GM23338 (cell line): Measurements from ENCODE around the gene THSD4. TPM values are rescaled to one million over a fixed set of nuclear protein-coding genes. Genes with fewer than 3 reads are reported as not detected.

Experiments used
- ATAC-seq: fragments of 200-7000 bp; cut with Tn5 transposase; 3 replicates; pipeline ENCODE4 v1.9.1; 2020
- DNase-seq: peaks from one replicate; pipeline ENCODE4 v3.0.0-alpha.2; 2015; ENCODE audit warnings: low spot score
- H2AFZ ChIP-seq: fragments of 200-600 bp; sonication (generic); 2 replicates; pipeline ENCODE4 v1.8.0; 2016; ENCODE audit warnings: antibody characterized with exemption, mild to moderate bottlenecking, moderate library complexity
- H3F3A ChIP-seq: fragments of 200-600 bp; sonication (generic); replicated peaks from 2 replicates; pipeline ENCODE4 v1.8.0; 2017; ENCODE audit warnings: antibody characterized with exemption, mixed run types, low read depth
- H3K27ac ChIP-seq: fragments of 200-600 bp; sonication (generic); 2 replicates; pipeline ENCODE4 v1.6.1; 2016; ENCODE audit warnings: low read depth
- H3K27me3 ChIP-seq: fragments of 200-600 bp; sonication (generic); 2 replicates; pipeline ENCODE4 v1.8.0; 2016; ENCODE audit warnings: mild to moderate bottlenecking, mixed run types, moderate library complexity; ENCODE audit not compliant: insufficient read depth
- H3K36me3 ChIP-seq: fragments of 200-600 bp; sonication (generic); 2 replicates; pipeline ENCODE4 v1.8.0; 2016; ENCODE audit warnings: mild to moderate bottlenecking; ENCODE audit not compliant: insufficient read depth
- H3K4me1 ChIP-seq: fragments of 200-600 bp; sonication (generic); 2 replicates; pipeline ENCODE4 v1.8.0; 2016; ENCODE audit warnings: mild to moderate bottlenecking, moderate library complexity; ENCODE audit not compliant: insufficient read depth
- H3K4me2 ChIP-seq: fragments of 200-600 bp; sonication (generic); 2 replicates; pipeline ENCODE4 v1.7.1; 2017; ENCODE audit warnings: mixed run types
- H3K4me3 ChIP-seq: fragments of 200-600 bp; sonication (generic); 2 replicates; pipeline ENCODE4 v1.6.1; 2016; ENCODE audit warnings: mixed run types
- H3K79me2 ChIP-seq: fragments of 200-600 bp; sonication (generic); replicated peaks from 2 replicates; pipeline ENCODE4 v1.8.0; 2017; ENCODE audit warnings: mild to moderate bottlenecking; ENCODE audit not compliant: insufficient read depth
- H3K9me2 ChIP-seq: fragments of 200-600 bp; sonication (generic); 2 replicates; pipeline ENCODE4 v1.8.0; 2017; ENCODE audit not compliant: insufficient read depth
- H4K20me1 ChIP-seq: fragments of 200-600 bp; sonication (generic); replicated peaks from 2 replicates; pipeline ENCODE4 v1.8.0; 2017; ENCODE audit warnings: mild to moderate bottlenecking; ENCODE audit not compliant: insufficient read depth
- H3K27ac Mint-ChIP-seq: 2 replicates; pipeline ENCODE4 v1.8.0; 2020; ENCODE audit warnings: inconsistent platforms, mild to moderate bottlenecking, moderate library complexity, mixed read lengths
- H3K27me3 Mint-ChIP-seq: 3 replicates; pipeline ENCODE4 v1.8.0; 2022; ENCODE audit warnings: low read depth, mild to moderate bottlenecking, moderate library complexity, mixed read lengths, inconsistent platforms; ENCODE audit not compliant: insufficient read depth, poor library complexity
- H3K36me3 Mint-ChIP-seq: 3 replicates; pipeline ENCODE4 v1.8.0; 2021; ENCODE audit warnings: low read depth, mild to moderate bottlenecking, inconsistent platforms, moderate library complexity, mixed read lengths
- H3K4me1 Mint-ChIP-seq: 3 replicates; pipeline ENCODE4 v1.8.0; 2020; ENCODE audit warnings: mild to moderate bottlenecking, inconsistent platforms, mixed read lengths
- H3K4me3 Mint-ChIP-seq: 3 replicates; pipeline ENCODE4 v1.8.0; 2021; ENCODE audit warnings: moderate library complexity, mild to moderate bottlenecking, inconsistent platforms, mixed read lengths
- H3K9me3 Mint-ChIP-seq: 3 replicates; pipeline ENCODE4 v1.8.0; 2020; ENCODE audit warnings: moderate library complexity, mild to moderate bottlenecking, inconsistent platforms, mixed read lengths
- CREB1 ChIP-seq: fragments of 250-450 bp; sonication (Bioruptor Pico); IDR thresholded peaks from 2 replicates; pipeline ENCODE4 v1.5.0; 2020; ENCODE audit warnings: low read depth, mild to moderate bottlenecking, moderate library complexity
- CTCF ChIP-seq, 2 experiments: fragments of 200-600 bp in 1 of 2; sonication (generic) in 1 of 2; conservative IDR thresholded peaks; 2 replicates each; pipeline versions ENCODE4 v1.5.1 to v1.6.1; 2016 to 2017; ENCODE audit warnings: antibody characterized with exemption in 2 of 2, low read depth in 2 of 2, mild to moderate bottlenecking in 2 of 2, moderate library complexity in 1 of 2
- ETS1 ChIP-seq: IDR thresholded peaks from 2 replicates; pipeline ENCODE4 v1.6.1; 2016; ENCODE audit warnings: antibody characterized with exemption
- EZH2 ChIP-seq: fragments of 200-600 bp; sonication (generic); IDR thresholded peaks from one replicate; pipeline ENCODE4 v1.8.0; 2017; ENCODE audit warnings: antibody characterized with exemption, mild to moderate bottlenecking, low read depth; ENCODE audit not compliant: unreplicated experiment
- EZH2phosphoT487 ChIP-seq: fragments of 200-600 bp; sonication (generic); IDR thresholded peaks from one replicate; pipeline ENCODE4 v1.8.1; 2018; ENCODE audit warnings: antibody characterized with exemption; ENCODE audit not compliant: unreplicated experiment
- JUNB ChIP-seq: IDR thresholded peaks from one replicate; pipeline ENCODE4 v1.6.1; 2016; ENCODE audit warnings: antibody characterized with exemption; ENCODE audit not compliant: unreplicated experiment
- NANOG ChIP-seq: IDR thresholded peaks from 2 replicates; pipeline ENCODE4 v1.6.1; 2016; ENCODE audit warnings: antibody characterized with exemption, borderline replicate concordance
- POLR2AphosphoS5 ChIP-seq: IDR thresholded peaks from 2 replicates; pipeline ENCODE4 v1.6.1; 2016; ENCODE audit warnings: antibody characterized with exemption, low read depth
- REST ChIP-seq: IDR thresholded peaks from one replicate; pipeline ENCODE4 v1.6.1; 2018; ENCODE audit warnings: antibody characterized with exemption; ENCODE audit not compliant: unreplicated experiment
- STAT1 ChIP-seq: IDR thresholded peaks from one replicate; pipeline ENCODE4 v1.6.1; 2016; ENCODE audit warnings: antibody characterized with exemption; ENCODE audit not compliant: unreplicated experiment
- ZNF114 ChIP-seq: fragments of 250-450 bp; sonication (Bioruptor Pico); IDR thresholded peaks from 2 replicates; pipeline ENCODE4 v1.5.0; 2020; ENCODE audit warnings: mild to moderate bottlenecking, moderate library complexity
- ZNF331 ChIP-seq: fragments of 250-450 bp; sonication (Bioruptor Pico); IDR thresholded peaks from 2 replicates; pipeline ENCODE4 v1.5.0; 2020; ENCODE audit warnings: low read depth, mild to moderate bottlenecking, moderate library complexity
- ZNF462 ChIP-seq: fragments of 250-450 bp; sonication (Bioruptor Pico); IDR thresholded peaks from 2 replicates; pipeline ENCODE4 v1.5.0; 2020; ENCODE audit warnings: mild to moderate bottlenecking, moderate library complexity
- polyA plus RNA-seq: library from polyadenylated mRNA; unstranded; fragments of >200 nt; fragmentation: Nextera tagmentation; extraction: Ambion mirVana; gene quantifications from 2 replicates; pipeline ENCODE4 v1.2.1, GENCODE V29; 2016
- total RNA-seq: library from RNA; depleted of rRNA; stranded (reverse); fragments of >200 nt; shearing (Covaris generic); gene quantifications from 2 replicates; pipeline ENCODE4 v1.2.3, GENCODE V29; 2014

Gene THSD4
- total and polyA plus RNA-seq, 2 experiments from 2014 or later: 2.0 to 7.4 TPM

DNA sequence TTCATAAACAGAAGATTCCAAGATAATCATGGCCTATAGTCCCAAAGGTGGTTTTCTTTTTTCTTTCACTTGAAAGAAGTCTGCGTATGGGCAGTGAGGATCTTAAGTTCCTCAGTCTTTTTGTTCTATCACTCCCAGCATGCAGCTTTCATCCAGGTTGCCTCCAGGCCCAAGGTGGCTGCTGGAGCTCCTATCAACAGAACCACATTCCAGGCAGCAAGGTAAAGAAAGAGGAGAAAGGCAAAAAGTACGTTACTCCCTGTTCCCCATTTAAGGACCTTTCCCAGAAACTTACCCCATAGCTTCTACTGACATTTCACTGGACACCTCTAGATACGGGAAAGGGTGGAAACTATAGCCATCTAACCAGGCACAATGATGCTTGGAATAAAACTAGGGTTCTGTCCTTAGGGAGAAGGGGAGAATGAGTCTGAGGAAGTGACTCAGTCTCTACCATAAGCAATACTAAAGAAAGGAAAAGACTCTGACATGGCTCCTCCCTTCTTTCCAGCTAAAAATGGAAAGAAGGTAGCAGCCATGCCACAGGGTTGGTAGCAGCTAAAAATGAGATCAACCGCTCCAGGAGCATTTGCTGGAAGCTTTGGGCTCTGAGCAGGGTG is 381.2 kb downstream of the THSD4 start:
- Mint-ChIP-seq H3K27ac (no peak overlapping the region), H3K36me3 (no peaks in the 10 kb centered on the region; the same call in 2 of the 3 replicates), H3K4me3 (no peak overlapping the region), H3K9me3 (0 out of 3 replicates have a peak, but pooled peaks cover 6% of the 10 kb centered on the region), H3K4me1 (no peaks in the 10 kb centered on the region; the same call in 2 of the 3 replicates), H3K27me3 (peaks cover 3% of the 10 kb centered on the region)
- TF ChIP-seq ZNF462 (CRISPR knock-in tag) (no peak), EZH2 (no peak), NANOG (no peak), JUNB (no peak), CREB1 (no peak), STAT1 (no peak), REST (no peak), ZNF114 (CRISPR knock-in tag) (no peak), ETS1 (no peak), ZNF331 (CRISPR knock-in tag) (no peak), EZH2phosphoT487 (no peak), POLR2AphosphoS5 (no peak), CTCF (conservative IDR thresholded peaks at IDR 0.05; ENCODE audit: low read depth in 2 of 2) (no peak)
- Histone ChIP-seq H3K4me3 (no peak overlapping the region), H3K79me2 (no peaks in the 10 kb centered on the region), H3K27me3 (no peaks in the 10 kb centered on the region), H3K27ac (no peak overlapping the region), H3F3A (no peaks in the 10 kb centered on the region), H4K20me1 (no peaks in the 10 kb centered on the region), H2AFZ (no peak overlapping the region), H3K36me3 (no peaks in the 10 kb centered on the region), H3K4me1 (no peaks in the 10 kb centered on the region), H3K4me2 (no peak overlapping the region), H3K9me2 (no peaks in the 10 kb centered on the region)
- DNase-seq (no peak), ATAC-seq (no peak)
